Inflammatory macrophage treated with lipopolysaccharide for 1 hour (primary cell): Measurements from ENCODE around the gene MIGA2.

Source experiments
- DNase-seq, 2 donors: peaks; one replicate each; pipeline ENCODE4 v3.0.0-alpha.2; 2020 to 2022

Gene MIGA2

GRCh38 chr9:129075996-129076639, 39.7 kb downstream of the MIGA2 start:
- DNase-seq, result no peak

GRCh38 chr9:129076640-129077037, 40.2 kb downstream of the MIGA2 start:
- no peak for DNase-seq

GRCh38 chr9:129077236-129077635, 40.8 kb downstream of the MIGA2 start:
- no peak for DNase-seq

- DNase-seq, result no peak
Observed at GRCh38 chr9:129078691-129079503, 42.5 kb downstream of the MIGA2 start.

- no peak for DNase-seq
Observed at GRCh38 chr9:129079829-129080228, 43.4 kb downstream of the MIGA2 start.

- no peak for DNase-seq
Observed at GRCh38 chr9:129080298-129080600, 43.8 kb downstream of the MIGA2 start.

GRCh38 chr9:129080601-129081387, 44.4 kb downstream of the MIGA2 start, which contains the start of gene DOLPP1:
Gene DOLPP1, plus strand, starts transcription at chr9:129081111. Its CDS starts 21 bp downstream, at chr9:129081132.
- DNase-seq, result peak; percentile 98 to 99

GRCh38 chr9:129081388-129081904, 45.0 kb downstream of the MIGA2 start:
- peak in 1 of 2 donors; percentile 18 for DNase-seq

- no peak for DNase-seq
Observed at GRCh38 chr9:129084087-129084486, 47.7 kb downstream of the MIGA2 start.

- DNase-seq, result no peak
Observed at GRCh38 chr9:129089246-129089645, 52.8 kb downstream of the MIGA2 start.

GRCh38 chr9:129093602-129094386, 57.4 kb downstream of the MIGA2 start:
- DNase-seq, result no peak

- no peak for DNase-seq
Observed at GRCh38 chr9:129094387-129095169, 58.2 kb downstream of the MIGA2 start.

GRCh38 chr9:129095170-129095667, 58.8 kb downstream of the MIGA2 start:
- no peak for DNase-seq

GRCh38 chr9:129095908-129096307, 59.5 kb downstream of the MIGA2 start:
- DNase-seq, result no peak

- DNase-seq, result no peak
Observed at GRCh38 chr9:129097671-129098306, 61.4 kb downstream of the MIGA2 start.

GRCh38 chr9:129098328-129098727, 61.9 kb downstream of the MIGA2 start:
- DNase-seq, result no peak

- DNase-seq, result no peak
Observed at GRCh38 chr9:129100383-129101169, 64.2 kb downstream of the MIGA2 start.

- no peak for DNase-seq
Observed at GRCh38 chr9:129101279-129101678, 64.9 kb downstream of the MIGA2 start.

- DNase-seq, result no peak
Observed at GRCh38 chr9:129102095-129102525, 65.7 kb downstream of the MIGA2 start.
